Astrocyte (in vitro differentiated cells and primary cell): ENCODE results near the gene CPNE6. TPM values are rescaled to one million over a fixed set of nuclear protein-coding genes. Genes with fewer than 3 reads are reported as not detected.

Experiments
- DNase-seq: peaks from one replicate; pipeline ENCODE4 v3.0.0-alpha.2; 2010; ENCODE audit warnings: low read depth
- FAIRE-seq: peaks from 2 replicates; lab custom pipeline; 2011; peaks lifted over from hg19 to GRCh38; lab: Jason Lieb, UNC
- H2AFZ ChIP-seq: 2 replicates; pipeline ENCODE4 v1.6.0; 2012; ENCODE audit warnings: low read depth, low read length, inconsistent platforms
- H3K27ac ChIP-seq: 2 replicates; pipeline ENCODE4 v1.5.1; 2011; ENCODE audit warnings: low read depth, low read length, inconsistent platforms
- H3K27me3 ChIP-seq: 2 replicates; pipeline ENCODE4 v1.6.0; 2011; ENCODE audit warnings: low read length, inconsistent platforms; ENCODE audit not compliant: insufficient read depth
- H3K36me3 ChIP-seq: 2 replicates; pipeline ENCODE4 v1.5.1; 2011; ENCODE audit warnings: low read length, inconsistent platforms; ENCODE audit not compliant: insufficient read depth
- H3K4me1 ChIP-seq: 2 replicates; pipeline ENCODE4 v1.5.1; 2011; ENCODE audit warnings: low read length, inconsistent platforms; ENCODE audit not compliant: insufficient read depth
- H3K4me2 ChIP-seq: 2 replicates; pipeline ENCODE4 v1.6.0; 2012; ENCODE audit warnings: low read length, inconsistent platforms
- H3K4me3 ChIP-seq: 2 replicates; pipeline ENCODE4 v1.5.1; 2011; ENCODE audit warnings: low read depth, mild to moderate bottlenecking, low read length, inconsistent platforms; ENCODE audit not compliant: insufficient read depth
- H3K79me2 ChIP-seq: 2 replicates; pipeline ENCODE4 v1.6.0; 2012; ENCODE audit warnings: mild to moderate bottlenecking, low read length, inconsistent platforms; ENCODE audit not compliant: insufficient read depth
- H3K9ac ChIP-seq: 2 replicates; pipeline ENCODE4 v1.6.0; 2012; ENCODE audit warnings: mild to moderate bottlenecking, low read length, inconsistent platforms
- H3K9me3 ChIP-seq: 2 replicates; pipeline ENCODE4 v1.5.1; 2012; ENCODE audit warnings: low read depth, mild to moderate bottlenecking, low read length, inconsistent platforms; ENCODE audit not compliant: insufficient read depth
- H4K20me1 ChIP-seq: 2 replicates; pipeline ENCODE4 v1.6.0; 2012; ENCODE audit warnings: low read length, inconsistent platforms; ENCODE audit not compliant: insufficient read depth
- H3K27ac Mint-ChIP-seq: one replicate; pipeline ENCODE4 v1.8.0; 2021; ENCODE audit warnings: mild to moderate bottlenecking, mixed read lengths; ENCODE audit not compliant: unreplicated experiment
- H3K27me3 Mint-ChIP-seq: one replicate; pipeline ENCODE4 v1.8.0; 2021; ENCODE audit warnings: low read depth, mixed read lengths; ENCODE audit not compliant: unreplicated experiment
- H3K36me3 Mint-ChIP-seq: one replicate; pipeline ENCODE4 v1.8.0; 2021; ENCODE audit warnings: low read depth, mixed read lengths; ENCODE audit not compliant: unreplicated experiment
- H3K4me1 Mint-ChIP-seq: one replicate; pipeline ENCODE4 v1.8.0; 2021; ENCODE audit warnings: low read depth, mixed read lengths; ENCODE audit not compliant: unreplicated experiment
- H3K4me3 Mint-ChIP-seq: one replicate; pipeline ENCODE4 v1.8.0; 2021; ENCODE audit warnings: mild to moderate bottlenecking, moderate library complexity, mixed read lengths; ENCODE audit not compliant: unreplicated experiment
- H3K9me3 Mint-ChIP-seq: one replicate; pipeline ENCODE4 v1.8.0; 2021; ENCODE audit warnings: mild to moderate bottlenecking, mixed read lengths; ENCODE audit not compliant: unreplicated experiment
- CTCF ChIP-seq: IDR thresholded peaks from 2 replicates; pipeline ENCODE4 v1.5.1; 2011; ENCODE audit warnings: low read depth, mild to moderate bottlenecking, inconsistent platforms, low read length, moderate library complexity; ENCODE audit not compliant: insufficient read depth
- EZH2 ChIP-seq: IDR thresholded peaks from 2 replicates; pipeline ENCODE4 v1.6.1; 2012; ENCODE audit warnings: mild to moderate bottlenecking, low read length, inconsistent platforms; ENCODE audit not compliant: insufficient read depth
- total RNA-seq: library from RNA; stranded (reverse); gene quantifications from 2 replicates; pipeline ENCODE4 v1.2.1, GENCODE V29; 2021

The CPNE6 gene
- total RNA-seq, 1 donor from 2014 or later = not detected

- Histone ChIP-seq H3K79me2 (no peaks in the 10 kb centered on the region), H3K4me1 (peaks cover 10% of the 10 kb centered on the region), H3K9ac (peak overlapping the region; percentile 57), H3K27me3 (peaks cover 35% of the 10 kb centered on the region), H3K4me3 (peak overlapping the region; percentile 60), H2AFZ (peak overlapping the region; percentile 86), H4K20me1 (no peaks in the 10 kb centered on the region), H3K4me2 (peak overlapping the region; percentile 98), H3K9me3 (no peaks in the 10 kb centered on the region), H3K27ac (no peak overlapping the region), H3K36me3 (no peaks in the 10 kb centered on the region)
- Mint-ChIP-seq H3K4me3 (peak overlapping the region; percentile 76), H3K9me3 (no peaks in the 10 kb centered on the region), H3K36me3 (no peaks in the 10 kb centered on the region), H3K27ac (no peak overlapping the region), H3K27me3 (peaks cover 78% of the 10 kb centered on the region), H3K4me1 (no peaks in the 10 kb centered on the region)
- DNase-seq (peak; percentile 8), FAIRE-seq (no peak)
- TF ChIP-seq EZH2 (peak; percentile 65), CTCF (no peak)
These were observed 9.8 kb downstream of the CPNE6 start for GRCh38 chr14:24080888-24081738.

DNA sequence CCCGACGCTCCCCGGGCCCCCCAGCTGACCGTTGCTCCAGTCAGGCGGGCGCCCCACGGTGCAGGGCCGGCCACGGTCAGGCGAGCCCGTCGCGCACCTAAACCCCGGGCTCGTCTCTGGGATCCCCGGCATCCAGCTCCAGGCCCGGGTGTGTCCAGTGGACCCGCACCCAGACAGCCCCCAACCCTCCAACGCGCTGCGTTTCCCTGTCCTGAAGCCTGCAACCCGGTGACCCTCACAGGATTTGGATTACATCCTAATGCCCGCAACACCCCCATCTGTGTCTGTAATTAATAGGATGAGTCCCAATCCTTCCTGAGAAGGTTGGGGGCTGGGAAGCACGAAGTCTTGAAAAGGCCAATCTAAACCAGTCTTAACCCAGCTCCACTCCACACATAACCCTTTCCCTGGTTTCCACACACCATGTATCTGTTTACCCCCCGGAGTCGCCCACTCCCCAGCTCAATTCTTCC lies 10.4 kb downstream of the CPNE6 start:
- Histone ChIP-seq H3K36me3 (no peaks in the 10 kb centered on the region), H3K27ac (no peak overlapping the region), H4K20me1 (no peaks in the 10 kb centered on the region), H2AFZ (no peak overlapping the region), H3K9ac (no peak overlapping the region), H3K27me3 (peaks cover 35% of the 10 kb centered on the region), H3K4me1 (peaks cover 10% of the 10 kb centered on the region), H3K4me2 (peak overlapping the region; percentile 98), H3K79me2 (no peaks in the 10 kb centered on the region), H3K4me3 (no peak overlapping the region), H3K9me3 (no peaks in the 10 kb centered on the region)
- FAIRE-seq (no peak), DNase-seq (no peak)
- TF ChIP-seq CTCF = no peak
- TF ChIP-seq EZH2 = peak; percentile 42
- no peaks in the 10 kb centered on the region for H3K4me1 Mint-ChIP-seq
- H3K27me3 Mint-ChIP-seq = peaks cover 78% of the 10 kb centered on the region
- no peaks in the 10 kb centered on the region for H3K9me3 Mint-ChIP-seq
- no peaks in the 10 kb centered on the region for H3K36me3 Mint-ChIP-seq
- H3K4me3 Mint-ChIP-seq = peak overlapping the region; percentile 84
- no peak overlapping the region for H3K27ac Mint-ChIP-seq
